Measurements from ENCODE around the gene RASAL2.

DNA sequence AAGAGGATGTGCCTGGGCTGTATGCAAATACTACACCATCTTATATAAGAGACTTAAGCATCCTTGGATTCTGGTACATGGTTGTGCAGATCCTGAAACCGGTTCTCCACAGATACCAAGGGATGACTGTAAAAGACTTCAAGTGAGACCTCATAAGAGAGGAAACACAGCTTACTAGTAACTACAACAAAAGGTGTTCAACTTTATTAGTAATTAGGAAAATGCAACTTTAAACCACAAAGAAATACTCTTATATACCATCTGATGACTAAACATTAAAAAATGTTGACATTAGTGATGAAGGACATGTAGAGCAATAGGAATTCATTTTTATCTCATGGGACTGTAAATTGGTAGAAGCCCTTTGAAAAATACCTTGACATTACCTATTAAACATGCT lies 102.7 kb downstream of the RASAL2 start:
- TF ChIP-seq CTCF (IDR thresholded peaks at IDR 0.05) = no peak
- no peak for TF ChIP-seq POLR2A (IDR thresholded peaks at IDR 0.05)

Measured in thyroid gland (tissue), 4 donors.